H1 (cell line): ENCODE data around the gene PKP1. TPM values are rescaled to one million over a fixed set of nuclear protein-coding genes. Genes with fewer than 3 reads are reported as not detected.

Experiments used
- polyA plus RNA-seq, 7 experiments: library from polyadenylated mRNA; depleted of rRNA in 3 of 7; stranded (reverse) in 5 of 7; unstranded in 2 of 7; fragments of >200 nt in 5 of 7; fragments of 200-250 nt in 2 of 7; gene quantifications; 1 replicate in 5 of 7; 2 replicates in 1 of 7; 4 replicates in 1 of 7; pipeline versions ENCODE4 v1.2.1 to v1.2.3, GENCODE V29; 2011 to 2013; ENCODE audit warnings: missing spikeins in 2 of 7, mixed read lengths in 2 of 7
- total RNA-seq: library from RNA; stranded (reverse); fragmentation: NEBNext Ultra II Directional; extraction: Animal tissue kit (Norgen Biotek cat#: 25700); gene quantifications from 2 replicates; pipeline ENCODE4 v1.2.1, GENCODE V29; 2021
- TF ChIP-seq, protein P1 (sequence below): fragments of 300-600 bp; sonication (generic); IDR thresholded peaks from 2 replicates; pipeline ENCODE4 v1.7.1; 2012; ENCODE audit warnings: low read length, moderate library complexity, mild to moderate bottlenecking, inconsistent platforms; ENCODE audit not compliant: insufficient replicate concordance

The PKP1 gene
- total and polyA plus RNA-seq, 2 of the 8 experiments (the other 6 are each of a cell fraction or from before 2014, with no cell fraction given): 0.21 to 0.95 TPM

DNA sequence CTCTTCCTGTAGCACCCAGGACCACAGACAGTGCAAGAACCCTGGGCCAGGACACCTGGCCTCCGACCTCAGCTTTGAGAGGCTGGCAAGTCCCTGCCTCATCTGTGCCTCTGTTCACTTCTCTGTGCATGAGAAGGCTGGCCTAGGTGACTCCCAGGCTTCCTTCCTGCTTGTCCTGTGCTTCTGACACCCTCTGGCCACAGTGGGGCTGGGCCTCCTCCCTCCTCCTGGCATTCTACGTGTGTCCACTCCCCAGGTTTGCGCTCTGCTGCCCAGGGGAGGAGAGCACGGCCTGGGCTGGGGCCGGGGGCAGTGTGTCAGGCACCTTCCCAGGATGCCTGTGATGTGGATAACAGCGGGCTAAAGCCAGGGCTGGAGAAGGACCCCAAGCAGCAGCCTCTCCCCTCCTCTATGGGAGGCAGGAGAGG, 30.3 kb upstream of the PKP1 start (continued):
- TF ChIP-seq, protein P1, sequence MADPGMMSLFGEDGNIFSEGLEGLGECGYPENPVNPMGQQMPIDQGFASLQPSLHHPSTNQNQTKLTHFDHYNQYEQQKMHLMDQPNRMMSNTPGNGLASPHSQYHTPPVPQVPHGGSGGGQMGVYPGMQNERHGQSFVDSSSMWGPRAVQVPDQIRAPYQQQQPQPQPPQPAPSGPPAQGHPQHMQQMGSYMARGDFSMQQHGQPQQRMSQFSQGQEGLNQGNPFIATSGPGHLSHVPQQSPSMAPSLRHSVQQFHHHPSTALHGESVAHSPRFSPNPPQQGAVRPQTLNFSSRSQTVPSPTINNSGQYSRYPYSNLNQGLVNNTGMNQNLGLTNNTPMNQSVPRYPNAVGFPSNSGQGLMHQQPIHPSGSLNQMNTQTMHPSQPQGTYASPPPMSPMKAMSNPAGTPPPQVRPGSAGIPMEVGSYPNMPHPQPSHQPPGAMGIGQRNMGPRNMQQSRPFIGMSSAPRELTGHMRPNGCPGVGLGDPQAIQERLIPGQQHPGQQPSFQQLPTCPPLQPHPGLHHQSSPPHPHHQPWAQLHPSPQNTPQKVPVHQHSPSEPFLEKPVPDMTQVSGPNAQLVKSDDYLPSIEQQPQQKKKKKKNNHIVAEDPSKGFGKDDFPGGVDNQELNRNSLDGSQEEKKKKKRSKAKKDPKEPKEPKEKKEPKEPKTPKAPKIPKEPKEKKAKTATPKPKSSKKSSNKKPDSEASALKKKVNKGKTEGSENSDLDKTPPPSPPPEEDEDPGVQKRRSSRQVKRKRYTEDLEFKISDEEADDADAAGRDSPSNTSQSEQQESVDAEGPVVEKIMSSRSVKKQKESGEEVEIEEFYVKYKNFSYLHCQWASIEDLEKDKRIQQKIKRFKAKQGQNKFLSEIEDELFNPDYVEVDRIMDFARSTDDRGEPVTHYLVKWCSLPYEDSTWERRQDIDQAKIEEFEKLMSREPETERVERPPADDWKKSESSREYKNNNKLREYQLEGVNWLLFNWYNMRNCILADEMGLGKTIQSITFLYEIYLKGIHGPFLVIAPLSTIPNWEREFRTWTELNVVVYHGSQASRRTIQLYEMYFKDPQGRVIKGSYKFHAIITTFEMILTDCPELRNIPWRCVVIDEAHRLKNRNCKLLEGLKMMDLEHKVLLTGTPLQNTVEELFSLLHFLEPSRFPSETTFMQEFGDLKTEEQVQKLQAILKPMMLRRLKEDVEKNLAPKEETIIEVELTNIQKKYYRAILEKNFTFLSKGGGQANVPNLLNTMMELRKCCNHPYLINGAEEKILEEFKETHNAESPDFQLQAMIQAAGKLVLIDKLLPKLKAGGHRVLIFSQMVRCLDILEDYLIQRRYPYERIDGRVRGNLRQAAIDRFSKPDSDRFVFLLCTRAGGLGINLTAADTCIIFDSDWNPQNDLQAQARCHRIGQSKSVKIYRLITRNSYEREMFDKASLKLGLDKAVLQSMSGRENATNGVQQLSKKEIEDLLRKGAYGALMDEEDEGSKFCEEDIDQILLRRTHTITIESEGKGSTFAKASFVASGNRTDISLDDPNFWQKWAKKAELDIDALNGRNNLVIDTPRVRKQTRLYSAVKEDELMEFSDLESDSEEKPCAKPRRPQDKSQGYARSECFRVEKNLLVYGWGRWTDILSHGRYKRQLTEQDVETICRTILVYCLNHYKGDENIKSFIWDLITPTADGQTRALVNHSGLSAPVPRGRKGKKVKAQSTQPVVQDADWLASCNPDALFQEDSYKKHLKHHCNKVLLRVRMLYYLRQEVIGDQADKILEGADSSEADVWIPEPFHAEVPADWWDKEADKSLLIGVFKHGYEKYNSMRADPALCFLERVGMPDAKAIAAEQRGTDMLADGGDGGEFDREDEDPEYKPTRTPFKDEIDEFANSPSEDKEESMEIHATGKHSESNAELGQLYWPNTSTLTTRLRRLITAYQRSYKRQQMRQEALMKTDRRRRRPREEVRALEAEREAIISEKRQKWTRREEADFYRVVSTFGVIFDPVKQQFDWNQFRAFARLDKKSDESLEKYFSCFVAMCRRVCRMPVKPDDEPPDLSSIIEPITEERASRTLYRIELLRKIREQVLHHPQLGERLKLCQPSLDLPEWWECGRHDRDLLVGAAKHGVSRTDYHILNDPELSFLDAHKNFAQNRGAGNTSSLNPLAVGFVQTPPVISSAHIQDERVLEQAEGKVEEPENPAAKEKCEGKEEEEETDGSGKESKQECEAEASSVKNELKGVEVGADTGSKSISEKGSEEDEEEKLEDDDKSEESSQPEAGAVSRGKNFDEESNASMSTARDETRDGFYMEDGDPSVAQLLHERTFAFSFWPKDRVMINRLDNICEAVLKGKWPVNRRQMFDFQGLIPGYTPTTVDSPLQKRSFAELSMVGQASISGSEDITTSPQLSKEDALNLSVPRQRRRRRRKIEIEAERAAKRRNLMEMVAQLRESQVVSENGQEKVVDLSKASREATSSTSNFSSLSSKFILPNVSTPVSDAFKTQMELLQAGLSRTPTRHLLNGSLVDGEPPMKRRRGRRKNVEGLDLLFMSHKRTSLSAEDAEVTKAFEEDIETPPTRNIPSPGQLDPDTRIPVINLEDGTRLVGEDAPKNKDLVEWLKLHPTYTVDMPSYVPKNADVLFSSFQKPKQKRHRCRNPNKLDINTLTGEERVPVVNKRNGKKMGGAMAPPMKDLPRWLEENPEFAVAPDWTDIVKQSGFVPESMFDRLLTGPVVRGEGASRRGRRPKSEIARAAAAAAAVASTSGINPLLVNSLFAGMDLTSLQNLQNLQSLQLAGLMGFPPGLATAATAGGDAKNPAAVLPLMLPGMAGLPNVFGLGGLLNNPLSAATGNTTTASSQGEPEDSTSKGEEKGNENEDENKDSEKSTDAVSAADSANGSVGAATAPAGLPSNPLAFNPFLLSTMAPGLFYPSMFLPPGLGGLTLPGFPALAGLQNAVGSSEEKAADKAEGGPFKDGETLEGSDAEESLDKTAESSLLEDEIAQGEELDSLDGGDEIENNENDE: no peak
